Measurements from ENCODE around the gene MIDN.

The MIDN gene

DNA sequence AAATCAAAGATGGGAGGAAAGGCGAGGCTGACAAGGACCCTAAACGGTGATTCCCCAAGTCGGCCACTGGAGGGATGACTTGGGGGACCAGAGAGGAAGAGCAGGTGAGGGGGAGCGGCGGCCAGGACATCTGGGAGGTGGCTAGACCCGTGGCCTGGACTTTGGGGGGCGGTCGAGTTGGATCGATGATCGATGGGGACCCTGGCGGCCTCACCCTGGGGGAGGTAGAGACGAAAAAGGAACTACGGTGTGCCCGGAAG, 13.1 kb downstream of the MIDN start:
- Histone ChIP-seq H3K9me3 (ENCODE audit: control insufficient read depth, insufficient read depth, low read depth, low read length) (no peaks in the 10 kb centered on the region), H3K4me3 (ENCODE audit: low read depth, low read length) (peak overlapping the region; percentile 55), H3K4me1 (ENCODE audit: control insufficient read depth, insufficient read depth, low read length) (peaks cover 28% of the 10 kb centered on the region), H3K36me3 (ENCODE audit: control insufficient read depth in 2 of 2, insufficient read depth in 1 of 2, low read length in 2 of 2) (peaks cover 10 to 17% of the 10 kb centered on the region in 2 experiments), H3K27ac (ENCODE audit: extremely low read depth, low read depth, low read length) (peak overlapping the region; percentile 68; the same call in 1 of the 2 replicates)
- ChIA-PET POLR2A (interaction anchor here (0.5 to 10.8 kb wide), 6 partner anchors 5 to 1031 kb away, joined by 3 to 407 read pairs (median 10); partner anchors contain the start of gene CIRBP), CTCF (interaction anchor here (1.0 to 11.3 kb wide), 2 partner anchors 9 to 17 kb away, joined by 3 to 299 read pairs; no protein-coding TSS in a partner anchor)
- TF ChIP-seq ZFP41 (tag by site-specific recombination; IDR thresholded peaks at IDR 0.05; ENCODE audit: borderline replicate concordance), result no peak
- TF ChIP-seq, protein P1, sequence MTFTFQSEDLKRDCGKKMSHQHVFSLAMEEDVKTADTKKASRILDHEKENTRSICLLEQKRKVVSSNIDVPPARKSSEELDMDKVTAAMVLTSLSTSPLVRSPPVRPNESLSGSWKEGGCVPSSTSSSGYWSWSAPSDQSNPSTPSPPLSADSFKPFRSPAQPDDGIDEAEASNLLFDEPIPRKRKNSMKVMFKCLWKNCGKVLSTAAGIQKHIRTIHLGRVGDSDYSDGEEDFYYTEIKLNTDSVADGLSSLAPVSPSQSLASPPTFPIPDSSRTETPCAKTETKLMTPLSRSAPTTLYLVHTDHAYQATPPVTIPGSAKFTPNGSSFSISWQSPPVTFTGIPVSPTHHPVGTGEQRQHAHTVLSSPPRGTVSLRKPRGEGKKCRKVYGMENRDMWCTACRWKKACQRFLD (tag by site-specific recombination; IDR thresholded peaks at IDR 0.05), result no peak
- TF ChIP-seq MZF1 (tag by site-specific recombination; IDR thresholded peaks at IDR 0.05; ENCODE audit: borderline replicate concordance), result no peak
- TF ChIP-seq ZNF791 (tag by site-specific recombination; IDR thresholded peaks at IDR 0.05), result no peak
- TF ChIP-seq ZNF416 (tag by site-specific recombination; IDR thresholded peaks at IDR 0.05), result no peak
- TF ChIP-seq, protein P2, sequence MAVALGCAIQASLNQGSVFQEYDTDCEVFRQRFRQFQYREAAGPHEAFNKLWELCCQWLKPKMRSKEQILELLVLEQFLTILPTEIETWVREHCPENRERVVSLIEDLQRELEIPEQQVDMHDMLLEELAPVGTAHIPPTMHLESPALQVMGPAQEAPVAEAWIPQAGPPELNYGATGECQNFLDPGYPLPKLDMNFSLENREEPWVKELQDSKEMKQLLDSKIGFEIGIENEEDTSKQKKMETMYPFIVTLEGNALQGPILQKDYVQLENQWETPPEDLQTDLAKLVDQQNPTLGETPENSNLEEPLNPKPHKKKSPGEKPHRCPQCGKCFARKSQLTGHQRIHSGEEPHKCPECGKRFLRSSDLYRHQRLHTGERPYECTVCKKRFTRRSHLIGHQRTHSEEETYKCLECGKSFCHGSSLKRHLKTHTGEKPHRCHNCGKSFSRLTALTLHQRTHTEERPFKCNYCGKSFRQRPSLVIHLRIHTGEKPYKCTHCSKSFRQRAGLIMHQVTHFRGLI (tag by site-specific recombination; IDR thresholded peaks at IDR 0.05), result no peak
- peak; percentile 58; the same call in 1 of the 2 replicates for TF ChIP-seq ZEB2 (tag by site-specific recombination; IDR thresholded peaks at IDR 0.05)
- no peak for TF ChIP-seq ZNF654 (tag by site-specific recombination; IDR thresholded peaks at IDR 0.05; ENCODE audit: low read depth)
- no peak for TF ChIP-seq ZNF211 (tag by site-specific recombination; IDR thresholded peaks at IDR 0.05; ENCODE audit: low read depth)
- TF ChIP-seq ZNF335 (tag by site-specific recombination; conservative IDR thresholded peaks at IDR 0.05), result peak; percentile 57
- no peak for TF ChIP-seq ZBTB1 (tag by site-specific recombination; IDR thresholded peaks at IDR 0.05)
- TF ChIP-seq, protein P3, sequence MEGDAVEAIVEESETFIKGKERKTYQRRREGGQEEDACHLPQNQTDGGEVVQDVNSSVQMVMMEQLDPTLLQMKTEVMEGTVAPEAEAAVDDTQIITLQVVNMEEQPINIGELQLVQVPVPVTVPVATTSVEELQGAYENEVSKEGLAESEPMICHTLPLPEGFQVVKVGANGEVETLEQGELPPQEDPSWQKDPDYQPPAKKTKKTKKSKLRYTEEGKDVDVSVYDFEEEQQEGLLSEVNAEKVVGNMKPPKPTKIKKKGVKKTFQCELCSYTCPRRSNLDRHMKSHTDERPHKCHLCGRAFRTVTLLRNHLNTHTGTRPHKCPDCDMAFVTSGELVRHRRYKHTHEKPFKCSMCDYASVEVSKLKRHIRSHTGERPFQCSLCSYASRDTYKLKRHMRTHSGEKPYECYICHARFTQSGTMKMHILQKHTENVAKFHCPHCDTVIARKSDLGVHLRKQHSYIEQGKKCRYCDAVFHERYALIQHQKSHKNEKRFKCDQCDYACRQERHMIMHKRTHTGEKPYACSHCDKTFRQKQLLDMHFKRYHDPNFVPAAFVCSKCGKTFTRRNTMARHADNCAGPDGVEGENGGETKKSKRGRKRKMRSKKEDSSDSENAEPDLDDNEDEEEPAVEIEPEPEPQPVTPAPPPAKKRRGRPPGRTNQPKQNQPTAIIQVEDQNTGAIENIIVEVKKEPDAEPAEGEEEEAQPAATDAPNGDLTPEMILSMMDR (tag by site-specific recombination; IDR thresholded peaks at IDR 0.05), result peak; percentile 34; the same call in 1 of the 2 replicates

DNA sequence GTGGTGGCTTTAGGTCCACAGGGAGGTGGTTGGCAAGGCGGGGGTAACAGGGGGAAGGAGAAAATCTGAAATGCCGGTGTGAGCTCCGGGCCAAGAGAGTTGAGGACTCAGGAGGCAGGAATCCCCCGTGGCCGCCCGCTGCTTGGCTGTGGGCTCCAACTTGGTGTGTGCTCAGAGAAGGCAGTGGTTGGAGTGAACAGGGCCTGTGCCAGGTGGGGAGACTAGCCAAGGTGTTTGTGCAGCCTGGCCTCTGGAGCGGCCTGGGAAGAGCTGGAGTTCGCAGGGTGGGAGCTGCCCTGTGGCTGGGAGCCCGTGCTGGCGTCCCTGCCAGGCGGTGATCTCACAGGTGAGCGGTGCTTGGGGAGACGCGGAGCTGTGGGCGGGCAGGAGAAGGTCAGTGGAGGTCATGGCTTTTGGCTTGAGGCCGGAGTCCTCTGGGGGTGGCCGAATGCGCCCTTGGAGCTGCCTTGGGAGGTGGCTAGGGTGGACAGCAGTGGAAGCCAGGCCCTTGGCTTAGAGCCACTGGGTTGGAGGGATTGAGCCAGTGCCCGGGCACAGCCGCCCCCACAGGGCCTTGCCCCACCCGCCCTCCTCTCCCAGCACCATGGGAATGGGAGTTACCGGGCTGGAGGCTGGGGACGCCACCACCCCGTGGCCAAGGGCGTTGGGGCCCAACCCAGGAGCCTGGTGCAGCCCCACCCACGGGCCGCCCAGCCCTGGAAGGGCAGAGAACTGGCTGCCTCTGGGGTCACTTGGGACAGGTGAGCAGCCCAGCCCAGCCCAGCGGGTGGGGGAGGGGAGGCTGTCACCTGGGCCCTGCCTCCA, 13.6 kb downstream of the MIDN start:
- Histone ChIP-seq H3K27ac (ENCODE audit: extremely low read depth, low read depth, low read length) (peak overlapping the region; percentile 68; the same call in 1 of the 2 replicates), H3K4me1 (ENCODE audit: control insufficient read depth, insufficient read depth, low read length) (peaks cover 27% of the 10 kb centered on the region), H3K9me3 (ENCODE audit: control insufficient read depth, insufficient read depth, low read depth, low read length) (no peaks in the 10 kb centered on the region), H3K36me3 (ENCODE audit: control insufficient read depth in 2 of 2, insufficient read depth in 1 of 2, low read length in 2 of 2) (peaks cover 7 to 11% of the 10 kb centered on the region in 2 experiments), H3K4me3 (ENCODE audit: low read depth, low read length) (peak overlapping the region; percentile 55)
- CTCF ChIA-PET, result interaction anchor here (1.0 to 11.3 kb wide), 2 partner anchors 9 to 17 kb away, joined by 3 to 299 read pairs; no protein-coding TSS in a partner anchor
- TF ChIP-seq BCL11B (tag by site-specific recombination; IDR thresholded peaks at IDR 0.05; ENCODE audit: low read depth), result peak; percentile 97
- TF ChIP-seq ZNF621 (tag by site-specific recombination; IDR thresholded peaks at IDR 0.05), result no peak
- no peak for TF ChIP-seq ZNF48 (tag by site-specific recombination; IDR thresholded peaks at IDR 0.05)
- peak; percentile 35; the same call in 1 of the 2 replicates for TF ChIP-seq ZBTB8A (tag by site-specific recombination; IDR thresholded peaks at IDR 0.05)
- peak; percentile 12; the same call in 1 of the 2 replicates for TF ChIP-seq GLIS1 (tag by site-specific recombination; IDR thresholded peaks at IDR 0.05)
- TF ChIP-seq ZNF548 (tag by site-specific recombination; IDR thresholded peaks at IDR 0.05), result no peak
- TF ChIP-seq ZNF341 (tag by site-specific recombination; IDR thresholded peaks at IDR 0.05; ENCODE audit: low read depth), result peak; percentile 87
- peak; percentile 10; the same call in 1 of the 2 replicates for TF ChIP-seq SP2 (tag by site-specific recombination; IDR thresholded peaks at IDR 0.05)
- TF ChIP-seq BCL11A (tag by site-specific recombination; IDR thresholded peaks at IDR 0.05; ENCODE audit: low read depth), result peak; percentile 95
- TF ChIP-seq IKZF3 (tag by site-specific recombination; IDR thresholded peaks at IDR 0.05), result 0 out of 2 replicates have a peak, but pooled peaks have one; percentile 57
- peak; percentile 59 for TF ChIP-seq ZNF600 (tag by site-specific recombination; IDR thresholded peaks at IDR 0.05)
- TF ChIP-seq GLIS2 (tag by site-specific recombination; IDR thresholded peaks at IDR 0.05), result no peak
- POLR2A ChIA-PET, result interaction anchor here (0.5 to 10.8 kb wide), 6 partner anchors 4 to 1030 kb away, joined by 3 to 407 read pairs (median 10); partner anchors contain the start of gene CIRBP
